Right lung (tissue), 5 donors: ENCODE measurements around the gene ATP12A. TPM values are rescaled to one million over a fixed set of nuclear protein-coding genes. Genes with fewer than 3 reads are reported as not detected.

ENCODE experiments used
- polyA plus RNA-seq, 5 donors: library from polyadenylated mRNA; unstranded; fragments of 120-200 nt; gene quantifications; one replicate each; pipeline versions ENCODE4 v1.2.1 to v1.2.3, GENCODE V29; 2013; ENCODE audit warnings: inconsistent platforms in 1 of 5, low replicate concordance in 1 of 5; ENCODE audit not compliant: insufficient read length in 5 of 5, insufficient read depth in 1 of 5

The ATP12A gene
- polyA plus RNA-seq, 5 donors = 0.03 to 0.21 (median 0.04) TPM; not detected in 2

Other genes starting within 250 kb of the ATP12A start
- gene PARP4, start 167.6 kb upstream of the ATP12A start, polyA plus RNA-seq = 10 to 100 TPM; 36.6 to 54.7 (median 49.3) TPM
- under 1 TPM in 4 of 5 donors, not detected in 1; 0.12 to 0.45 (median 0.20) TPM for gene RNF17, start 83.8 kb downstream of the ATP12A start, polyA plus RNA-seq